GM19023 (cell line): Measurements from ENCODE around the gene ADPRS.

Experiments
- ATAC-seq: cut with Tn5 transposase; IDR thresholded peaks from one replicate; pipeline ENCODE4 v1.9.1; 2021; ENCODE audit warnings: mild to moderate bottlenecking, moderate library complexity; ENCODE audit not compliant: unreplicated experiment

ADPRS gene

DNA sequence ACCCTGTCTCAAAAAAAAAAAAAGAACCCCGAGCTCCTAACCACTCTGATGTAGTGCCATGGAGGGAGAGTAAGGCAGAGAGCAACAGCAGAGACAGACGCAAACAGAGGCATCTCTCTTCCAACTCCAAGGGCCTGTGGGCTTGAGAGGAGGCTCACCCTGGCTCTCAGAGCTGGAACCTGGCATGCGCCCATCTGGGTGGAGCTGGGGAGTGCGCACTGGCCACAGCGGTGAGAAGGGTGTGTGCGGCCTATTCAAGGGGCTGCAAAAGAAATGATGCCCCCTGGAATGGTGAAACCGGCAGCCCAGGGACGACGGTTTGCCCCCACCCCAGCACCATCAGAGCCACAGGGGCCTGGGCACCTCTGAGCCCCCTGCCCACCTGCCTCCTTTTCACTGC, 18.7 kb downstream of the ADPRS start:
- ATAC-seq, result no peak

DNA sequence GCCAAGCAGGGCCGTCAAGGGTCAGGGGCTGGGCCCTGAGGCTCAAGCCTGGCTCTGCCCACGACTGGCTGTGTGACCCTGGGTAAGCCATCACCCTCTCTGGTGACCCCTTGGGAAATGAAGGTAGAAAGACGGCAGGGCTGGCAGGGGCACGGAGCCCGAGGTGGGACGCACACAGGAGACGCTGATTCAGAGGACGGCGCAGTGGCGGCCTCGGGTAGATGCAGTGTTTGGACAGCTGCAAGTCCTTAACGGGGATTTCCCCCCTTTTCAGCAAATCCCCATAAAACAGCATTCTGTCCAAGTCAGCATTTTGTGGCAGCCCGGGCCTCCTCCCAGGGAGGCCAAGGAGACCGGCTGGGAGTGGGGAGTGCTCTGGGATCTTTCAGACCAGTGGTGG, 19.6 kb downstream of the ADPRS start:
- no peak for ATAC-seq

DNA sequence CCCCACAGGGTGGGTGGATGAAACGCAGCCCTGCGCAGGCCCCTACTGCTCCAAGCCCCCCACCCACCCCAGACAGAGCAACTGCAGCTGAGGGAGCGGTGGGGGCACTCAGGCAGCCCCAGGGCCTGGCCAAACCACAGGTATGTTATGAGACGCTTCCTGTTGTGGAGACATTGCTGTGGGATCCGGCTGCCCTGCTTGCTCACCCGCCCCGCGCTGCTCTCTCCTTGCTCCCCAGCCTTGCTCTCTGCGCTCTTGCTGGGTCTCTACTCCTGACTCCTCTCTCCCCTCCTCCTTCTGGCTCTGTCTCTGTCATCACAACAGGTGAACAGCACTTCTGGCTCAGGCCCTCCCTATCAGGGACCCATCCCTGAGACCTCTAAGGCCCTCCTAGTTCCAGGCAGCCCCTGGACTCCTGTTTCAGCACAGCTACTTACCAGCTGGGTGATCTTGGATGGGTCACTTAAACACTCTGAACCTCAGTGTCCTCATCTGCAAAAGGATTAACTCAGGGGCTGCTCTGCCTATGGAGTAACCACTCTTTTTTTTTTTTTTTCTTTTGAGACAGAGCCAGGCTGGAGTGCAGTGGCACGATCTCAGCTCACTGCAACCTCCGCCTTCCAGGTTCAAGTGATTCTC, 20.5 kb downstream of the ADPRS start:
- ATAC-seq, result no peak

DNA sequence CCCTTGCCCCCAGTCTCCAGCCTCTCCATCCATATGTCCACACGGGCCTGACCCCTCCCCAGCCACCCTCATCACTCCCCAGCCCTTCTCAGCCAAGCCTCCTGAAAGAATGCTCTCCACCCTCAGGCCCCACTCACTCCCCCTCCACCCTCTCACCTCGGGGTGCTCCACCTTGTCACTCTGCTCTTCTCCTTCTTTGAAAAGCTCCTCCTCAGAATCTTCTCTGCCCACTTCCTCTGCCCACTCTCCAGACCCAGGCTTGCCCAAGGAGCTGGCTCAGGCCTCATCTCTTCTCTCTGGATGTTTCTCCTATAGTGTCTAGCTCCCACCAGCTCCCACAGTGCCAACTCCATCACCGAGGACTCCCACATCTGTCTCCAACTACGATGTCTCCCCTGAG, 22.5 kb downstream of the ADPRS start:
- no peak for ATAC-seq

DNA sequence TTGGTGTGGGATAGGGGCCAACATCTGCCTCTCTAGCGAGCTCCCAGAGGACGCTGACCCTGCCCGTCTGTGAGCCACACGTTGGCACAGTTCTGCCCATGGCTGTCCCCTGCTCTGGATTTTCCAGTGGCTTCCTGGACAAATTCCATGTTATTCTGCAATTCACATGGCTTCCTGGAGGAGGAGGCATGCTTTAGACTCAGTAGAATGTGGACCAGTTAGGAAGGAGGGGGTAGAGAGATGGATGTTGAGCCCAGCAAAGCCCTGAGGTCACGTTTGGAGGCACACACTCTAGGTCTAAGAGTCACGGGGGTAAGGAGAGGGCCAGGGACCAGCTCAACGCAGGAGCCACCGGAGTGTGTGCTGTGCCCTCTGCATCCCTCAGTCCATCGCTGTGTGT, 24.1 kb downstream of the ADPRS start:
- no peak for ATAC-seq

DNA sequence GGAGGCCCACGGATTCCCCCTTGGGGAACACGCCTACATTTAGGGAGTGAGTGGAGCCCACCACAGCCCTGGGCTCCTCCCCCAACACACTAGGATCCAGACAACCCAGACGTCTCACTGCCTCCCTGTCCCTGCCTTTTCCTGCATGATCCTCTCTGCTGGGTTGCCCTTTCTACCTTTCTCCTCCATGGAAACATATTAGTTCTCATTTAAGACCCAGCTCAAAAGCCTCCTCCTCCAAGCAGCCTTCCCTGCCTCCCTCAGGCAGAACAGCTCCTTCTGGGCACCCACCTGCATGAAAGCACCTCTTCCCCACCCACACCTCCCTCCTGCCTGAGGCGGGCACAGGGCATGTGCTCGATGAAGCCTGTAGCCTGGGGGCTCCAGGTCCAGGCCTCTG, 25.7 kb downstream of the ADPRS start:
- ATAC-seq, result no peak

DNA sequence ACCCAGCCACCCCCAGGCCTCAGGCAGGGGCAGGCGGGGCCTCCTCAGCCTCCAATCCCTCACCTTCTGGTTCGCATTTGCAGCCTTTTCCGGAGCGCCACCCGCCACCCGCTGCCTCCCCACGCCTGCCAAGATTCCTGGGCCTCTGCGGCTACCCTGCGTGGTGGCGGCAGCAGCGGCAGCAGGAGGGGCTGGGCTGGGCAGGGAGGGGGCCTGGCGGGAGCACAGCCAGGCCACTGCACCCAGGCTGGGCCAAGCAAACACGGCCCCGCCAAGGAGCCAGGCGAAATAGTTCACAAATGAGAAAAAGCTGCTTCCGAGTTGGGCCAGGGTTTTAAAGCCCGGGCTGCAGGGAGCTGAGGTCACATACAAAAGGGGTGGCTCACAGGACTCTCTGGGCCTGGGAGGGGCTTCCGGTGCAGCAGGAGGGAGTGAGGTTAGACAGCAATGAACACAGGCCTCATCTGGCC, 26.5 kb downstream of the ADPRS start:
- no peak for ATAC-seq

DNA sequence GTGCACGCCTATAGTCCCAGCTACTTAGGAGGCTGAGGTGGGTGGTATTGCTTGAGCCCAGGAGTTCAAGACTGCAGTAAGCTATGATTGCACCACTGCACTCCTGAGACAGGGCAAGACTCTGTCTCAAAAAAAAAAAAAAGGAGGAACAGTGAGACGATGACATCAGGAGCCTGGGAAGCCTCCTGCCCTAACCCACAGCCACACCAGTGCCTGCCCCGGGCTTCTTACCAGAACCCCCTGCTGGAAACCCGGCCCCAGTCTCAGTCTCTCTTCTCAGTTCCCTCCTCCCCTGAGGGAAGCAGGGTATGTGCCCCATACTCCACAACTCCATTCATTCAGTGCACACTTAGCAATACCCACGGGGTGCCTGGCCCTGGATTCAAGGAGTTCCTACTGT, 27.2 kb downstream of the ADPRS start:
- no peak for ATAC-seq

DNA sequence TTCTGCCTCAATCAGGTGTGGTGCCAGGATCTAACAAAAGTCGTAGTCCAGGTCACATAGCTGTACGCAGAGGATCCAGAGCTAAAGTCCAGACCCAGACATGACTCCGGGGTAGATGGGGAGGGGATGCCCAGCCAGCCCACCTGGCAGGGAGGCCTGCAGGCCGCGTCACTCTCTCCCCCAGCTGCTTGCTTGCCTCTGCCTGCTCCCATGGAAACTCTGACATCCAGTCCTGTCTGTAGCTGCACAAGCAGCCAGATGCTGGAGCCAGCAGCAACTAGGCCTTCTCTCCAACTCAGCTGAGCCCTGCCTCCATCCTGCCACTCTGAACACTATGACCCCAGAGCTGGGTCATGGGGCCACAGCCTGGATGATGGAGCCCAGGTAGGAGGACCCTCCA, 28.2 kb downstream of the ADPRS start:
- ATAC-seq, result no peak

DNA sequence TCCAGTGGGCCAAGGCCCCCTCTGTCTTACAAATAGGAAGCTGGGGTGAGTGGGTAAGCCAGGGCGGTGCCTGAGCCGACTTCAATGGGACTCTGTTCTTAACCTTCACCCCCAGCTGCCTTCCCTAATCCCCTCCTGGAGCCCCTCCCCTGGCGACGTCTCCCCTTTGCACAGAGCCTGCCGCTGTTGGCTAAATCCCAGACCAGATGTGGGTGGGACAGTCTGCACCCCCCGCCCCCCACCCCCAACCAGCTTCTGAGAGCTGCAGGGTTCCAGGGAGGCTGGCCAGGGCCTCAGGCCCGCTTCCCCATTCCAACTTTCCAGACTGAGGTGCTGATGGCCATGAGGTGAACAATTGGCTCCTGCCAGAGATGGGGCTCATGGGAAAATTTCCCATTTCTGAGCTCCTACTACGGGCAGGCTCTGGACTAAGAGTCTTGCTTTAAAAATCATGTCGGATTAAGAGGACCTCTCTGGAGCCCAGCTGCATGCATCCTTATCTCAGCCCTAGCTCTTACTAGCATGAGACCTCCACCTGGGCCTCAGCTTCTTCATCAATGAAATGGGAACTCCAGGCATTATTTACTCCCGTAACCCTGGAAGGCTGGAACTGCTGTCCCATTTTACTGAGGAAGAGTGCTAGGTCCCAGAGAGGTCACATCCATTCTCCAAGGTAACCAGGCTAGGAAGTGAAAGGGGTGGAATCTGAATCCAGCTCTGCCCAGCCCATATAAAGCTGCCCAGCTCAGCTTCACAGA, 29.9 kb downstream of the ADPRS start:
- ATAC-seq, result no peak

DNA sequence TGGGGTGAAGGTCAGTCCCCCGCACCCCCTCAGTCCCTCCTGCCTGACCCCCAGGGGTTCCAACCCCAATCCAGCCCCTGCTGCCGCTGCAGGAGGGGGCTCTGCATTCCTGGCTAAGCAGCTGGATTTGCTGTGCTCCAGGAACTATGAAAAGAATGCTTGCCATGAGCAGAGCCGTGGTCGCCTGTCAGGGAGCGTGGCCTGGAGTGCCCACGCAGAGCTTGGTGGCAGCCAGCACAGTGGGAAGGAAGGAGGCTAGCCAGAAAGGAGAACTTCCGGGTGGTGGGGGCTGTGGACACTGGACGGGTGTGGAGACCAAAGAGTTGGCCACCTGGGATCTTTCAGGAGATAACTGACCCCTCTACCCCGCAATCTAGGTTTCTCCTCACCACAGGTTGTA, 30.8 kb downstream of the ADPRS start:
- no peak for ATAC-seq

DNA sequence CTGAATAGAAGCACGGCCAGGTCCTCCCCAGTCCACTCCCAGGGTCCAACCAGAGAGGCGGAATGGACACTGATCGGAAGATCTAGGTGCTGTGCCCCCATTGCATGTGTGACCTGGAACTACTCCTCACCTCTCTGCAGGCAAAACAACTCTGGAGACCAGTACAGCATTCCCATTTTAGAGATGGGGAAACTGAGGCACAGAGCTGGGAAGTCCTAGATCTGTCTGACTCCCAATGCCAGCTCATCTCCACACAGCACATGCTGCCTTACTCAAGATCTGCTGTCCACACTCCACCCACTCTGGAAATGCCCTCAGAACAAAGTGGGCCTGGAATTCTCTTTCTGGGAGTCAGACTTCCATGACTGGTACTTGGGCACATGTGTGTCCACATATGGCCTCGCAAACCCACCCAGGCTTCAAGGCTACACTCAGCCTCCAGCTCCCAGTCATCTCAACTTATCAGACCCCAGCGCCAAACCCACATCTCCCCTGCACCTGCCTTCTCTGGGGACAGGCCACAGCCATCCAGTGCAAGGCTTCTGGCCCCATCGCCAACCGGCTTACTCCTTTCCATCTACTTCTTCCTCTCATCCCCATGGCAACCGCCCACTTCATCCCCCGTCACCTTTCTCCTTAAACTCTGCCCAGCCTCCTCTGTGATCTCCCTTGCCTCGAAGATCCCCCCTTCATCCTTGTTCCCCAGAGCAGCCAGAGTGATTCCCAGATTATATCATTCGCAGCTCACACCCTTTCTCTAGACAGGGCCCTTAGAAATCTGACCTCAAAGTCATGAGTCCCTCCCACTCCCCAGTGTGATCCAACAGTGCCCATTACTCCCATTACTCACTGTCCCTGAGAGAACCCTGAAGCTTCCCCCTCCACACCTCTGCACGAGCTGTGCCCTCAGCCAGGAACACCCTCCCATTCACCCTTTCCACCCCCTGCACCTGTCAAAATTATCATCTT, 33.7 kb downstream of the ADPRS start:
- ATAC-seq, result no peak

DNA sequence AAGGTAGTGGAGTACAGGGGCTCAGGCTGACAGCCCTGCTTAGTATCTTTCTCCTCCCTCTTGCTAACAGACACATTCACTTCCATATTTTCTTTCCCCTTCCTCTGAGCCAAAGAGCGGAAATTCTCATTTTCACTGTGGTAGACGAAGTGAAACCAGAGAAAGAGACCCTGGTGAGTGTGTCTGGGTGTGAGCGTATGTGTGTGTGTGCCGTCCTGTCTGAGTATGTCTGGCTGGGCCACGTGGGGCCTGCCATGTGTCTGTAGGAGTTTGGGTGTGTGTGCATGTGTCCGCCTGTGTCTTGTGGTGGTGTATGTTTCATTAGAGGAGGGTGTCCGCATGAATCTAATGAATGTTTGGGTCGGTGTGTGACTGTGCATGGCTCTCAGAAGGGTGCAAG, 34.7 kb downstream of the ADPRS start:
- no peak for ATAC-seq

DNA sequence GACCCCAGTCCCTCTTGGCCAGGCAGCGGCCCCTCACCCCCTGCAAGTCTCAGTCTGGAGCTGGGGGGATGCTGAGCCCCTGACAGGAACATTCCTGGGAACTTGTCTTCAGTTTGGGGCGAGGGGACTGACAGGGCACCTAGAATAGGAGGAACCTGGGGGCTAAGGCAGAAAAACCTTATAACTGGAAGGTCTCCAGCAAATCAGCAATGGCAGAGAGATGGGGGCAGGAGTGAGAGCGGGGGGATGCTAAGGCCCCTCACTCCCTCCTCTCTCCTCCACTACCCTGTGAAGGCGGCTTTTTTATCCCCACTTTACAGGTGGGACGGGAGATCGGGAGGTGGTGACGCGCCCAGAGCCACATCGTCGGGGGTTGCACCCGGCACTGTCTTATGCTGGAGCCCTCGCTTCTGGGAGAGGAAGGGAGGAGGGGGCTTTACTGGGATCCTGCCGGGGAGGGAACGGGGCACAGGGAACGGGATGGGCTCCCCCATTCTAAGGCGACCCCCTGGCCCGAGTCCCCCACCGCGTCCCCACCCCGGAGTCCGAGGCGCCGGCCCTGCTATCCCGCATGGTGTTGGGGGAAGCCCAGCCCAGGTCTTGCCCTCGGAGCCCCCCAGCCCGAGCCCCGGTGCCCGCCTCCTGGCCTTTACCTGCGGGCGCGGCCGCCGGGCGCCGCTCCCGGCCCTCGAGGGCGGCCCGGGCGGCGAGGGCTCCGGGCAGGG, 35.9 kb downstream of the ADPRS start:
- ATAC-seq, result no peak

DNA sequence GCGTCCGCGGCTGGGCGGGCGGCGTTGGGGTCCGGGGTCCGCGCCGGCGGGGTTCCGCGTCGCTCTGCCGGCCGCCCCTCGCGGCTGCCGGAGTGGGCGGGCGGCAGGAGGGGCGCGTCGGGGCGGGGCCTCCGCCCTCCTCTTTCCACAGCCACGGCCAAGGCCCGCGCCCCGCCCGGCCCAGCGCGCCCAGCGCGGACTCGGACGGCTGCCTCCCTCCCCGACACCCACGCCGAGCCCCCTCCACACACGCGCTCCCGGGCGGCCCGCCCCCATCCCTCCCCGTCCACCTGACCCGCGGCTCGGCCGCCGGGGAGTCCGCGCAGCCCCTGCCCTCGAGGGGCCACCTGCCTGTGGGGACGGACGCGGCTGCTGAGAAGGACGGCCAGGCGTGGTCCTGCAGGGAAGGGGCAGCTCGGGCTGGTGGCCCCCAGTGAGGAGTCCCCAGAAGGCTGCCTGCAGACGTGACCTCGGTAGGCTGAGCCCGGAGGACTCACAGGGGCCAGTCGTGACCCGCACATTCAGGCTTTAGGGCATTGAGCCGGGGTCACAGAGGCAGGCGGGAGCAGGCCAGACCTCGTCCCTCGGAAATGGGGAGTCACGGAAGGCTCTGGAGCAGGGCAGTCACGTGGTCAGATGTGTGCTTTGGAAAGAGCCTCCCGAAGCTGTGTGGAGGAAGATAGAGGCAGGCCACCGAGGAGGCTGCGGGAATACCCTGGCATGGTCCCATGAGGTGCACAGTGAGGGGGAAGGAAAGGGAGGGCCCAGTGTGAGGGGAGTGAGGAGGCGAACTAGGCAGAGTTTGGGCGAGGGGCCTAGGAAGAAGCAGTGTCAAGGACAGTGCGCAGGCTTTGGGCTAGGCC, 36.7 kb downstream of the ADPRS start, which contains the start of gene COL8A2:
Gene COL8A2, minus strand, starts transcription at position 94 of the 863 bp plus-strand sequence. CDS start 24,980 bp downstream, outside the sequence.
- ATAC-seq, result no peak

DNA sequence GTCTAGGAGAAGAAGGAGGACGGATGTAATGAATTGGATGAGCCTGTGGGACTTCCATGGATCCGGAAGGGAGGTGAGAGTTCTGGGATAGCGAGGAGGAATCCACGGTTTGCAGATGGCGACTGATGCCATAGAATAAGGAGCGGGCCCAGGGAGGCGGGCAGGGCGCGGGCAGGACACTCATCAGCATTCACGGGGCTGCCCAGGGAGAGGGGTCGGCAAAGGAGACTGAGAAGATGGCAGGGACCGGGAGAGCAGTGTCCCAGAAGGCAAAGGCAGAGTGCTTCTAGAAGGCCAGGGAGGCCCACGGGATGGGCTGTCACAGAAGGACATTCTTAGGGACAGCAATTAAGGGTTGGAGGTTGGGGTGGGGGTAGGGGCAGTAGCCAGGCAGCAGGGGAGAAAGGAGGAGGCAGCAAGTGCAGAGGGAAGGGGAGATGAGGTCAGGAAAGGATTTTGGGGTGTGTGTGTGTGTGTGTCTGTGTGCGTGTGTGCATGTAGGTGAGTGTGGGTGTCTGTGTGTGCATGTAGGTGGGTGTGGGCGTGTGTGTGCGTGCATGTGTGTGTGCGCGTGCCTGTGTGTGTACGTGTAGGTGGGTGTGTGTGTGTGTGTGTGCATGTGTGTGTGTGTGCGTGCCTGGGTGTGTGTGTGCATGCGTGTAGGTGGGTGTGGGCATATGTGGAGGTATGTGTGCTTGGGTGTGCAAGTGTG, 37.5 kb downstream of the ADPRS start:
- no peak for ATAC-seq

DNA sequence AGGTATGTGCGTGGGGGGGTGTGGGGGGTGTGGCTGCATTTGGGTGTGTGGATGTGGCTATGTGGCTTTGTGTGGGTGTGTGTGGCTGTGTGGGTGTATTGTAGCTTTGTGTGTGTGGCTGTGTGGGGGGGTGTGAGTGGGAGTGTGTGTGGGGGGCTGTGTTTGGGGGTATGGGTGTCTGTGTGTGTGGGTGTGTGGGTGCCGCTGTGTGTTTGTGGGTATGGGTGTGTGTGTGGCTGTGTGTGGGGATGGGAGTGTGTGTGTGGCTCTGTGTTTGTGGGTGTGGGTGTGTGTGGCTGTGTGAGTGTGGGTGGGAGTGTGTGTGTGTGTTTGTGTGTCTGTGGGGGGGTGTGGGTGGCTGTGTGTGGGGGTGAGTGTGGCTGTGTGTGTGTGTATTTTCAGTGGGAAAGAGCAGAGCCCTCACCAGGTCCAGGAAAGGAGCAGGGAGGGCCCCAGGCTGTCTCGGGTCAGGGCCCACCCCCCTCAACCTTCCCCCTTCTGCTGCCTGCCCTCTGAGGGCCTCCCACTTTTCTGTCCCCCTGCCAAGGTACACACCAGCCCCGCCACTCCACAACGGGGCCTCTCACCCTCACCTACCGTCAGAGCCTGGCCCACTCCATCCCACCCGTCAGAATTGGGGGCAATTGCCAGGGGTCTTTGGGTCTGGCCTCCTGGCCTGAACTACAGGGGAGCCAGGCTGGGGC, 38.3 kb downstream of the ADPRS start:
- ATAC-seq, result no peak

DNA sequence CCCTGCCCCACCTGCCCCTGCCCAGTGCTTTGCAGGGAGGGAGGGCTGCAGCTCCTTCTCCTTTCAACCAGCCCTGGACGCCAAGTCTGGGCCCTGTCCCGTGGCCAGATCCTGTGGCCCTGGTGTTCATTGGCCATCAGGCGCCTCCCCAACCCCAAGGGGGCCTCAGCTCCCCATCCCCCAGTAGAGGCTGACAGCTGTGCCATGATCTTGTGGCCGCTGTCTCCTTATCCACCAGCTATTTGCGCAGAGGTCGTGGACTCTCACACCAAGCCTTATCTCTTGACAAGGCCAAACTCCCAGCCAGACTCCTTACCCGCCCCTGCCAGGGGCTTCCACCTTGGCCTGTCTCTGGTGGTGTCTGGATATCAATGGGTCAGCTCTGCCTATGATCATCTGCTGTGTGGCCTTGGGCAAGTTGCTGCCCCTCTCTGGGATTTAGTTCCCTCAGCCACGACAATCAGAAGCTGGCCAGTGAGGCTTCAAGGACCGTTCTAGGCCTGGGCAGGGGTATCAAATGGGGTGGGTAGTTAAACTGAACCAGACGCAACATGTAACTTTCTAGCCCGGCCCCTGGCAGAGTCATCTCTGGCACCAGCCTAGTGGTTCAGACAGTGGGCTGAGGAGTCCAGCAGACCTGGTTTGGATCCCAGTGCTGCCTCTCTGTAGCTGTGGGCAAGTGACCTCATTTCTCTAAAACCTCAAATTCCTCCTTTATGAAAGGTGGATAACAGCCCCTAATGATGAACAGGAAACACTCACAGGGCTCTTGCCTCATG, 39.6 kb downstream of the ADPRS start:
- no peak for ATAC-seq
